H1 (cell line): Measurements from ENCODE around the gene OPN5.

ENCODE experiments used
- BACH1 ChIP-seq: IDR thresholded peaks from 2 replicates; pipeline ENCODE4 v1.6.1; 2012; ENCODE audit warnings: low read length, improper control_type of control experiment
- CTCF ChIP-seq, 3 experiments: IDR thresholded peaks; 1 replicate in 2 of 3; 2 replicates in 1 of 3; pipeline versions ENCODE4 v1.5.1 to v1.6.1; 2011; ENCODE audit warnings: low read length in 3 of 3, mild to moderate bottlenecking in 3 of 3, inconsistent platforms in 2 of 3, low read depth in 1 of 3, moderate library complexity in 1 of 3; ENCODE audit not compliant: insufficient read depth in 1 of 3; ENCODE audit errors: control extremely low read depth in 1 of 3
- EZH2 ChIP-seq: fragments of 200-600 bp; sonication (generic); IDR thresholded peaks from 2 replicates; pipeline ENCODE4 v1.7.1; 2012; ENCODE audit warnings: low read depth, mild to moderate bottlenecking, moderate library complexity, low read length, inconsistent platforms; ENCODE audit not compliant: severe bottlenecking
- JUN ChIP-seq: IDR thresholded peaks from 2 replicates; pipeline ENCODE4 v1.6.1; 2011; ENCODE audit warnings: low read depth, mild to moderate bottlenecking, improper control_type of control experiment, low read length
- JUND ChIP-seq: IDR thresholded peaks from 2 replicates; pipeline ENCODE4 v1.6.1; 2011; ENCODE audit warnings: mild to moderate bottlenecking, improper control_type of control experiment, low read length
- POLR2A ChIP-seq, 2 experiments: IDR thresholded peaks; 1 replicate in 1 of 2; 2 replicates in 1 of 2; pipeline ENCODE4 v1.6.1; 2011; ENCODE audit warnings: low read depth in 2 of 2, low read length in 2 of 2, mild to moderate bottlenecking in 2 of 2; ENCODE audit errors: control extremely low read depth in 1 of 2
- RAD21 ChIP-seq, 2 experiments: IDR thresholded peaks in 1 of 2; conservative IDR thresholded peaks in 1 of 2; 2 replicates each; pipeline ENCODE4 v1.6.1; 2011; ENCODE audit warnings: low read depth in 2 of 2, low read length in 2 of 2, improper control_type of control experiment in 1 of 2, inconsistent platforms in 1 of 2, mild to moderate bottlenecking in 1 of 2, moderate library complexity in 1 of 2
- SIN3A ChIP-seq, 2 experiments: IDR thresholded peaks in 1 of 2; conservative IDR thresholded peaks in 1 of 2; 2 replicates each; pipeline ENCODE4 v1.6.1; 2011 to 2012; ENCODE audit warnings: low read length in 2 of 2, improper control_type of control experiment in 1 of 2, low read depth in 1 of 2, mild to moderate bottlenecking in 1 of 2
- SIX5 ChIP-seq: IDR thresholded peaks from 2 replicates; pipeline ENCODE4 v1.6.1; 2011; ENCODE audit warnings: mild to moderate bottlenecking, low read depth, low read length

DNA sequence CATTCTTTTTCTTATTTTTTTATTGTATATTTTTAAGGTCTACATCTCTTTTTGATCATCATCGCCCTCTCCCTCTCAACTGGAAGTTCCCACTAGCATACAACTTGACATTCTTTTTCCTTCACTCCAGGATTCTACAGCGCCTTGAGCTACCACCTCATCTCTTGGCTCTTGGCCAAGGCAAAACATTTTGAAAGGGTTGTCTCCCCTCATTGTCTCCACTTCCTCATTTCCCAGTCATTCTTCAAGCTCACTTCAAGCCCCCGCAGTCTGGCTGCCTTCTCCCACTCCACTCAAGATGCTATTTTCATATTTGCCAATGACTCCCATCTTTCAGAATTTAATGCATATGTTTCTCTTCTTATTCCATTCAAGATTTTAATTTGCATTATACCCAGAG lies 63.0 kb downstream of the OPN5 start:
- TF ChIP-seq JUND, result no peak
- no peak for TF ChIP-seq CTCF (IDR thresholded peaks at IDR 0.05; ENCODE audit: control extremely low read depth in 1 of 3, insufficient read depth in 1 of 3, low read depth in 1 of 3, low read length in 3 of 3)
- no peak for TF ChIP-seq BACH1
- TF ChIP-seq SIX5, result no peak
- TF ChIP-seq POLR2A (IDR thresholded peaks at IDR 0.05; ENCODE audit: control extremely low read depth in 1 of 2, low read depth in 2 of 2, low read length in 2 of 2), result no peak
- no peak for TF ChIP-seq JUN
- TF ChIP-seq RAD21 (IDR thresholded peaks at IDR 0.05 in 1 of 2, conservative IDR thresholded peaks at IDR 0.05 in 1 of 2; ENCODE audit: low read depth in 2 of 2, low read length in 2 of 2), result no peak
- no peak for TF ChIP-seq EZH2
- TF ChIP-seq SIN3A (conservative IDR thresholded peaks at IDR 0.05 in 1 of 2, IDR thresholded peaks at IDR 0.05 in 1 of 2; ENCODE audit: low read depth in 1 of 2, low read length in 2 of 2), result no peak
